Bronchial epithelial cell (primary cell): ENCODE measurements around the gene SFRP2. TPM values are rescaled to one million over a fixed set of nuclear protein-coding genes. Genes with fewer than 3 reads are reported as not detected.

Experiments
- DNase-seq: peaks from one replicate; pipeline ENCODE4 v3.0.0-alpha.2; 2010; ENCODE audit warnings: low read depth
- FAIRE-seq: peaks from 2 replicates; lab custom pipeline; 2011; peaks lifted over from hg19 to GRCh38; lab: Jason Lieb, UNC
- H3K27me3 ChIP-seq: 2 replicates; pipeline ENCODE4 v1.5.1; 2011; ENCODE audit warnings: low read length; ENCODE audit not compliant: control insufficient read depth, insufficient read depth
- H3K36me3 ChIP-seq: 2 replicates; pipeline ENCODE4 v1.5.1; 2011; ENCODE audit warnings: low read length; ENCODE audit not compliant: control insufficient read depth, insufficient read depth
- H3K4me3 ChIP-seq: 2 replicates; pipeline ENCODE4 v1.5.1; 2011; ENCODE audit warnings: mild to moderate bottlenecking, low read depth, low read length, control low read depth
- total RNA-seq: library from RNA; depleted of rRNA; stranded (reverse); fragments of >200 nt; gene quantifications from 2 replicates; pipeline ENCODE4 v1.2.1, GENCODE V29; 2014
- TF ChIP-seq, protein P1 (sequence below): IDR thresholded peaks from 2 replicates; pipeline ENCODE4 v1.5.1; 2011; ENCODE audit warnings: mild to moderate bottlenecking, moderate library complexity, low read length, control low read depth, inconsistent platforms; ENCODE audit not compliant: insufficient read depth, severe bottlenecking

SFRP2 gene
- total RNA-seq, 1 donor from 2014 or later = not detected

GRCh38 chr4:153748378-153748777 lies 40.5 kb downstream of the SFRP2 start:
- peak; percentile 100 for FAIRE-seq
- TF ChIP-seq, protein P1, sequence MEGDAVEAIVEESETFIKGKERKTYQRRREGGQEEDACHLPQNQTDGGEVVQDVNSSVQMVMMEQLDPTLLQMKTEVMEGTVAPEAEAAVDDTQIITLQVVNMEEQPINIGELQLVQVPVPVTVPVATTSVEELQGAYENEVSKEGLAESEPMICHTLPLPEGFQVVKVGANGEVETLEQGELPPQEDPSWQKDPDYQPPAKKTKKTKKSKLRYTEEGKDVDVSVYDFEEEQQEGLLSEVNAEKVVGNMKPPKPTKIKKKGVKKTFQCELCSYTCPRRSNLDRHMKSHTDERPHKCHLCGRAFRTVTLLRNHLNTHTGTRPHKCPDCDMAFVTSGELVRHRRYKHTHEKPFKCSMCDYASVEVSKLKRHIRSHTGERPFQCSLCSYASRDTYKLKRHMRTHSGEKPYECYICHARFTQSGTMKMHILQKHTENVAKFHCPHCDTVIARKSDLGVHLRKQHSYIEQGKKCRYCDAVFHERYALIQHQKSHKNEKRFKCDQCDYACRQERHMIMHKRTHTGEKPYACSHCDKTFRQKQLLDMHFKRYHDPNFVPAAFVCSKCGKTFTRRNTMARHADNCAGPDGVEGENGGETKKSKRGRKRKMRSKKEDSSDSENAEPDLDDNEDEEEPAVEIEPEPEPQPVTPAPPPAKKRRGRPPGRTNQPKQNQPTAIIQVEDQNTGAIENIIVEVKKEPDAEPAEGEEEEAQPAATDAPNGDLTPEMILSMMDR = no peak
- DNase-seq = peak; percentile 98
- H3K36me3 ChIP-seq = no peaks in the 10 kb centered on the region
- no peaks in the 10 kb centered on the region for H3K27me3 ChIP-seq
- H3K4me3 ChIP-seq = no peak overlapping the region

GRCh38 chr4:153747406-153747955 lies 41.4 kb downstream of the SFRP2 start:
- H3K36me3 ChIP-seq = no peaks in the 10 kb centered on the region
- FAIRE-seq = no peak
- no peak for DNase-seq
- H3K27me3 ChIP-seq = no peaks in the 10 kb centered on the region
- no peak overlapping the region for H3K4me3 ChIP-seq
- TF ChIP-seq, protein P1 = no peak

GRCh38 chr4:153745651-153746050 lies 43.2 kb downstream of the SFRP2 start:
- TF ChIP-seq, protein P1 = no peak
- H3K36me3 ChIP-seq = no peaks in the 10 kb centered on the region
- FAIRE-seq (no peak), DNase-seq (no peak)
- no peak overlapping the region for H3K4me3 ChIP-seq
- H3K27me3 ChIP-seq = no peaks in the 10 kb centered on the region

DNA sequence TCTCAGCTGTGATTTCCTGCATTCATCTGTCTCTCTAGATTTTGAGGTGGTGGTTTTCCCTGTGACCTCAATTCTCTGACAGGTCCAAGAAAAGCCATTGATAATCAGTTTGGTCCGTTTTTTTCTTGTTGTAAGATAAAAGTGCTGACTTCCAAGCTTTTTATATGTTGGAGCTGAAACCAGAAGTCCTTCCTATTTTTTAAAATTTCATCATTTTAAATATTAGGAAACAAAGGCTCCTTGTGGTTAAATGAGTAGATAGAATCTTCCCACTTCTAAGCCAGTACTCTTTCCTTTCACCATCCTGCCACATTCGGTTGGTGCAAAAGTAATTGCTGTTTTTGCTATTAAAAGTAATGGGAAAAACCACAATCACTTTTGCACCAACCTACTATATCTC lies 47.3 kb downstream of the SFRP2 start:
- H3K4me3 ChIP-seq = no peak overlapping the region
- FAIRE-seq (no peak), DNase-seq (no peak)
- no peaks in the 10 kb centered on the region for H3K27me3 ChIP-seq
- TF ChIP-seq, protein P1 = no peak
- no peaks in the 10 kb centered on the region for H3K36me3 ChIP-seq

- no peaks in the 10 kb centered on the region for H3K27me3 ChIP-seq
- DNase-seq = peak; percentile 15
- FAIRE-seq = no peak
Measured at GRCh38 chr4:153735906-153736461, 52.9 kb downstream of the SFRP2 start.

More at GRCh38 chr4:153735906-153736461, 52.9 kb downstream of the SFRP2 start:
- TF ChIP-seq, protein P1 = no peak
- Histone ChIP-seq H3K4me3 (no peak overlapping the region), H3K36me3 (no peaks in the 10 kb centered on the region)
